Activated CD4-positive, CD25-positive, alpha-beta regulatory T cell (primary cell): ENCODE measurements around the gene SLC25A23.
"Not testable (repeated sequence)": the region's sequence is repeated elsewhere in the genome, so short reads cannot be mapped to it uniquely, and the experiment has no call there.

Source experiments
- DNase-seq, 4 experiments: peaks; one replicate each; lab custom pipeline; 2025; lab: John Stamatoyannopoulos, UW

The SLC25A23 gene

DNA sequence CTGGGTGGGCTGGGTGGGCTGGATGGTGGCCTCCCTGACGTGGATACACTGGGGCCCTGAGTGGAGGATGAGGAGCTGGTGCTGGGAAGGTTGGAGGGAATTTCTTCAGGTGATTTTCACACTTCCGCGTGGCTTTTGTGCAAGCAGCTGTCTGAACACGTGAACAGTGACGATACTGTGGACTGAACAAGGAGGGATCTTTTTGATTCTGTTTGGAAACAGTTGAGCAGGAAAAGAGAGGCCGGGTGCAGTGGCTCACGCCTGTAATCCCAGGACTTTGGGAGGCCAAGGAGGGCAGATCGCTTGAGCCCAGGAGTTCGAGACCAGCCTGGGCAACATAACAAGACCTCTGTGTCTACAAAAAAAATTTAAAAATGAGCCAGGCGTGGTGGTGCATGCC lies 57.5 kb downstream of the SLC25A23 start:
- DNase-seq: no peak

- not testable (repeated sequence) for DNase-seq
These were observed 59.3 kb downstream of the SLC25A23 start for GRCh38 chr19:6400062-6400944.

GRCh38 chr19:6396305-6396704 lies 63.3 kb downstream of the SLC25A23 start:
- DNase-seq: no peak

DNA sequence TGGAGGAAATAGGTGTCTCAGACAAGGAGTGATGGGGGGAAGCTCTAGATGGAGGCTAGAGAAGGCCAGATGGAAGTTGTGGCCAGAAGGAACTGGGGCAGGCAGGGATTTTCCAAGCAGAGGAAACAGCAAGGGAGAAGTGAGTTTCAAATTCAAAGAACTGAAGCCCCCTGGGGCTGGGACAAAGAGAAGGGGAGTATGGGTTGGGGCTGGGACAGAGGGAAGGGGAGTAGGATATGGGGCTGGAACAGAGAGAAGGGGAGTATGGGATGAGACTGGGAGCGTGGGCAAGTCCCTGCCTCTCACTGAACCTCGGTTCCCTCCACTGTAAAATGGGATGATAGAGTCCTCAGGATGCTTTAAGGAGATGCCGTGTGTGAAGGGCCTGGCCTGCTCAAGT lies 64.8 kb downstream of the SLC25A23 start:
- no peak for DNase-seq

- DNase-seq: no peak
These were observed 65.6 kb downstream of the SLC25A23 start for GRCh38 chr19:6393983-6394412.

DNA sequence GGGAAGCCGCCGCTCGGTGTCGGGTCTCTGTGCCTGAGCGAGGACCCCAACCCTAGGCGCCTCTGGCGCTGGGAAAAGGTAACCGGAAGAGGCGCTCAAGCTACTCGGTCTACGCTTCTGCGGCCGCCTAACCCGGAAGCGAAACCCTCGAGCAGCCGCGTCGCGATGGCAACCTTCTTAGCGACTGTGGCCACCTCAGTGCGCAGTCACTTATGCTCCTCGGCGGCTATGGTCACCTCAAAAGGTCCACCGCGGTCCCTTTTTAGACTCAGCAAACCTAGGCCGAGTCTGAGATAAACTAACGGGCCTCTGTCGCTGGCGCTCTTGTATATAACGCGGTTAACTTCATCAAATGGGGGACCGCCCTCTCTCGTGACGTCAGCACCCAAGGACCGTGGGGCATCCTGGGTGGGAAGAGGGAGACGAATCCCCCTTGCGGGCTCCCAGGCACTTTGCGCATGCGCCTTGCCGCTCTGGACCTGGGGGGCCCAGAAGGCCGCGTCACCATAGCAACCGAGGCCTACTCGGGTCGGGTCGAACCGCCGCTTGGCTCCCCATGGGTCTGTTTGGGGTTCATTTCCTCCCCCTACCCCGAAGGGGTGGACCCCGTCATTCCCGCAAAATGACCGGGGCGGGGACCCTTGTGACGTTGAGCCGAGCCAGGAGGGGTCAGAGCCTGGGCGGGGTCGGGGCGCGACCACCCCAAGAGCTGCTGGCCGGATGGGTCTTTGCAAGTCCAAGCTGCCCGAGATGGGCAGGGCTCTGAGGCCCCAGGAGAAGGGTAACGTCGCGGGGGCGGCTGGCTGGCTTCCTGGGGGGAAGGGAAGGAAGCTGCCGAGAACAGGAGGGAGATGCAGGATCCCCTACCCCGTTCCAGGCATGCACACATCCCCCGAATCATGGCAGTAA lies 66.3 kb downstream of the SLC25A23 start, which contains the start of gene GTF2F1:
TSS of gene GTF2F1 (minus strand) at position 91 of the 909 bp plus-strand sequence. CDS start 169 bp downstream, outside the sequence.
- peak; percentile 81 to 86 (median 82) for DNase-seq

DNA sequence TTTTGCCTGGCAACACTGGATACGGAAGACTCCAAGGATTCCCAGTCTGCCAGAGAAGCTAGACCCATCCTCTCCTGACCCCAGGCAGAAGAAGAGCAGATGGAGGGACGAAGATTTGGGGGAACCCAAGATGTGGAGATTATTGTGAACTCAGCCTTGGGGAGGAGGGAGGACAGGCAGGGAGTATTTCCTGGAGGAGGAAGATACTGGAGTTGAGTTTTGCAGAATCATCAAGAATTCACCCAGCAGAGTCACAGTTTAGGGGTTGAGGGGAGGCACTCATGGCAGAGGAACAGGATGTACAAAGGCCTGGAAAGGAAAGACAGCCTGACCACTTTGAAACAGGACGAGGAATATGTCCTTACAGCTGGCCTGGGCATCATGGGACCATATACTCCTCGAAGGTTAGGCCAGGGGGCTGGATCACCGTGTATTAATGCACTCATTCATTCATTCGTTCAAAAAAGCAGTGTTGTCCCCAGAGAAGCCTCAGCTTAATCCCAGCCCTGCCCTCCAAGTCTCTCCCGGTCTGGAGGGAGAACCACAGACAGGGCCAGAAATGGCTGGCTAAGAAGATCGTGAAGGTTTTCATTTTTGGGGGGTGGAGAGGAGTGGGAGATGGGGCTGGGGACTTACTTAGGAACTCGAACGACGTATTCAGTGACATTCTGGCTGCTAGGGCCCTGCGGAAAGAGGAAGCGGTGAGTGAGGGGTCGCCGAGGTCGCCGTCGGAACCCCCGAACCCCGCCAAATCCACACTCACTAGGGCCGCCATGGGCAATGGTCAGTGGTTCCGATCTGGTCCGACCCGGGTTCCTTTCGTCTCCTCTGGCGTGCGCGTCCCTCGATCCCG lies 67.1 kb downstream of the SLC25A23 start:
- DNase-seq: no peak
